GM12872 (cell line): ENCODE results near the gene DIP2C.

Experiments used
- TF ChIP-seq, protein P1 (sequence below): IDR thresholded peaks from 3 replicates; pipeline ENCODE4 v1.5.1; 2011; ENCODE audit warnings: low read depth, mild to moderate bottlenecking, low read length, moderate library complexity; ENCODE audit not compliant: insufficient read depth

DIP2C gene

DNA sequence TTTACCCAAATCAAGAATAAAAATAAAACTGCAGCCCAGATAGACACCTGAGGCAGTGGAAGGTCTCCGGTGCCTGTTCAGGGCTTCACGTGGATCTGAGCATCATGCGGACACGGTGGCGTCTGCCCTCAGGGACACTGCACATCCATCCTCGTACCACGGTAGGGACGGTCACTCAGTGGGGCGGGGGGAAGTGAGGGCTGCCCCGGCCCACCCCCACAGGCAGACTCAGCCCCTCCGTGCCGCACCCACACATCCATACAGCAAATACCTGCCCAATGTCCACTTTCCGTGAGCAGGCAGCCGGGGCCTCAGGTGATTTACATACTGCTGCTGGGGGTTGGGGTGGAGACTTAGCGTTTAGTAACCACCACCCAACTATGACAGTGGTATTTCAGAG, 207.8 kb downstream of the DIP2C start:
- TF ChIP-seq, protein P1, sequence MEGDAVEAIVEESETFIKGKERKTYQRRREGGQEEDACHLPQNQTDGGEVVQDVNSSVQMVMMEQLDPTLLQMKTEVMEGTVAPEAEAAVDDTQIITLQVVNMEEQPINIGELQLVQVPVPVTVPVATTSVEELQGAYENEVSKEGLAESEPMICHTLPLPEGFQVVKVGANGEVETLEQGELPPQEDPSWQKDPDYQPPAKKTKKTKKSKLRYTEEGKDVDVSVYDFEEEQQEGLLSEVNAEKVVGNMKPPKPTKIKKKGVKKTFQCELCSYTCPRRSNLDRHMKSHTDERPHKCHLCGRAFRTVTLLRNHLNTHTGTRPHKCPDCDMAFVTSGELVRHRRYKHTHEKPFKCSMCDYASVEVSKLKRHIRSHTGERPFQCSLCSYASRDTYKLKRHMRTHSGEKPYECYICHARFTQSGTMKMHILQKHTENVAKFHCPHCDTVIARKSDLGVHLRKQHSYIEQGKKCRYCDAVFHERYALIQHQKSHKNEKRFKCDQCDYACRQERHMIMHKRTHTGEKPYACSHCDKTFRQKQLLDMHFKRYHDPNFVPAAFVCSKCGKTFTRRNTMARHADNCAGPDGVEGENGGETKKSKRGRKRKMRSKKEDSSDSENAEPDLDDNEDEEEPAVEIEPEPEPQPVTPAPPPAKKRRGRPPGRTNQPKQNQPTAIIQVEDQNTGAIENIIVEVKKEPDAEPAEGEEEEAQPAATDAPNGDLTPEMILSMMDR: no peak

DNA sequence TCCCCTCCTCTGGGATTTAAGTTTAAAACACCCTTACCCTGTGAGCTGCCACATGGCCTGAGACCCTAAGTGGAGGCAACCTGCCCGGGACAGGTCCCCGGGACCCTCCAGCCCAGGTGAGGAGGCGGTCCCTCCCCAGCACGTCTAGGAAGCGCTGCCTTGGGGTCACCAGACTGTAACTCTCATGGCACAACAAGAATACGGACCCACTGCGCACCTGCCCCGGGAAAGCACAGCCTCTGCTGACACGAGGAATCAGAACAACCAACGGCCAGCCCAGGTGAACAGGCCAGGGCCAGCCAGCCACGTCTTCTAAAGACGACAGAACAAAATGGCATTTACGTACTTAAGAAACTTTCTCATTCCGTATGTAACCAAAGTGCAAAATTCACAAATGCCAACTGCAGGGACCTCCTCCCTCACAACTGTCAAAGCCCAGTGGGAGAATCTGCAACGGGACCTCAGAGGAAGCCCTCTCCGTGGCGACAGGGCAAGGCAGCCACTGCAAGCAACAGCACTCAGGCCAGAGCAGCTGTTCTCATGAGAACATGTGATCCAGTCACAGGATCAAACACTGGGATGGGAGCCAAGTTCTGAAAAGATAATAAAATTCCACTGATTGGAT, 208.4 kb downstream of the DIP2C start:
- TF ChIP-seq, protein P1: no peak

DNA sequence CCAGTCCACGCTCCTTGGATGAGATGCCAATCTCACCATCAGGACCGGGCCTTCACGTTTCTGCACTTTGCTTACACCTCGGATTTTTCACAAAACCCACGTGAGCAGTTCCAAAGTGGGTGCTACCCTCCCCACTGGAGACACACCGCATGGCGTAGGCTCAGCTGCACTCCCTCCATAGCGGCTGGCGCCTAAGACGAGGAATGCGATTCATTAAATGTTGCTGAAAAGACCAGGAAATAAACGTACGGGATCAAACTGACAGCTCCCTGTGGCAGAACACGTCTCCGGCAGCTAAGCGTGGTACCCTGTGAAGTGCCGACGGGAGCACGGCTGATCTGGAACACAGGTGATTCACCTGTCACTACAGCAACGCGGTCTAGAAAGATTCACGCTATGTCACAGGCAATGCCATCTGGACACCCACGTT, 209.0 kb downstream of the DIP2C start:
- TF ChIP-seq, protein P1: no peak

DNA sequence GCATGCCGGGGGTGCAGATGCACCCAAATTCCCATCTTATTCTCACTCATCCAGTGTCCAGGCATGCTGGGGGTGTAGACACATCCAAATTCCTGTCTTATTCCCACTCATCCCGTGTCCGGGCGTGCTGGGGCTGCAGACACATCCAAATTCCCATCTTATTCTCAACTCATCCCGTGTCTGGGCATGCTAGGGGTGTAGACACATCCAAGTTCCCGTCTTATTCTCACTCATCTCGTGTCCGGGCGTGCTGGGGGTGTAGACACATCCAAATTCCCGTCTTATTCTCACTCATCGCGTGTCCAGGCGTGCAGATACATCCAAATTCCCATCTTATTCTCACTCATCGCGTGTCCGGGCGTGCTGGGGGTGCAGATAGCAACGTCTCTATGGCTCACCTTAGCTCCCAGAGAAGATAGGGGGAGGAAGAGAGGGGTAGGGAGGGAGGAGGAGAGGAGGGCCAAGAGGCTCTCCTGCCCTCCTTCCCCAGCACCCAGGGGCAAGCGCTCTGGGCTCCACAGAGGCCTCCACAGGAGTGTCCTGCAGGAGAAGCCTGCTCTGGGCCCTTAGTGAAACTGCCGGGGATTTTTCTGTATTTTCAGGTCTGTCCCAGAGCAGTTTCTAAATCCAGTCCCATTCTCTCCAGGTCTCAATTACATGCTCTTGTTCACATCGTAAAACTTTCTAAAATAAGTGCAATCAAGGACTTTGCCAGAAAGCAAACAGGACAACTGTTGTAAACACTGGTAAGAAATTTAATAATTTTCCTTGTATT, 210.8 kb downstream of the DIP2C start:
- TF ChIP-seq, protein P1: no peak

DNA sequence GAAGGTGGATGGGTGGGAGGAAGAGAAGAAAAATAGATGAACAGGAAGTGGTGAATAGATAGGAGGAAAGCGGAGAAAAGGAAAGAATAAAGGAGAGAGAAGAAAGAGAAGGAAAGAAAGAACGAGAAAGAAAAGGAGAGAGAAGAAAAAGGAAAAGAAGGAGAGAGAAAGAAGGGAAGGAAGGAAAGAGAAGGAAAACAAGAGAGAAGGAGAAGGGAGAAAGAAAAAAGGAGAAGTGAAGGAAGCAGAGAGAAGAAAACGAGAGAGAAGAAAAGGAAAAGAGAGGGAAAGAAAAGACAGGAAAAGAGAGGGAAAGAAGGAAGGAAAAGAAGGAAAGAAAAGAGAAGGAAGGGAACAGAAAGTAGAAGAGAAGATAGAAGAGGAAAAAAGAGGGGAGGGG, 211.8 kb downstream of the DIP2C start:
- TF ChIP-seq, protein P1: no peak

DNA sequence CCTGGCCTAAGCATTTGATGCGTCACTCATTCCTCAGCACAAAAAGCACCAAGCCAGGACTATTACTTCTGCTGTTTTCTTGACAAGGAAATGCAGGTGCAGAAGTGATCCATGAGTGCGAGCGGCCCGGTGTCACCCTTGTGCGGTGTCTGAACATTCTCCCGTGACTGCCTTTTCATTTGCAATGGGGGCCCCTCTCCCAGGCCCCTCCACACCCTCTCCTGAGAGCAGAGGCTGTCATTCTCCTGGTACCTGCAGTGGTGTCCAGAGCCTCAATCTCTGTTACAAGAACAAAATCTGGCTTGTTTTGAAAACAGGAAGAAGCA, 213.1 kb downstream of the DIP2C start:
- TF ChIP-seq, protein P1: no peak

DNA sequence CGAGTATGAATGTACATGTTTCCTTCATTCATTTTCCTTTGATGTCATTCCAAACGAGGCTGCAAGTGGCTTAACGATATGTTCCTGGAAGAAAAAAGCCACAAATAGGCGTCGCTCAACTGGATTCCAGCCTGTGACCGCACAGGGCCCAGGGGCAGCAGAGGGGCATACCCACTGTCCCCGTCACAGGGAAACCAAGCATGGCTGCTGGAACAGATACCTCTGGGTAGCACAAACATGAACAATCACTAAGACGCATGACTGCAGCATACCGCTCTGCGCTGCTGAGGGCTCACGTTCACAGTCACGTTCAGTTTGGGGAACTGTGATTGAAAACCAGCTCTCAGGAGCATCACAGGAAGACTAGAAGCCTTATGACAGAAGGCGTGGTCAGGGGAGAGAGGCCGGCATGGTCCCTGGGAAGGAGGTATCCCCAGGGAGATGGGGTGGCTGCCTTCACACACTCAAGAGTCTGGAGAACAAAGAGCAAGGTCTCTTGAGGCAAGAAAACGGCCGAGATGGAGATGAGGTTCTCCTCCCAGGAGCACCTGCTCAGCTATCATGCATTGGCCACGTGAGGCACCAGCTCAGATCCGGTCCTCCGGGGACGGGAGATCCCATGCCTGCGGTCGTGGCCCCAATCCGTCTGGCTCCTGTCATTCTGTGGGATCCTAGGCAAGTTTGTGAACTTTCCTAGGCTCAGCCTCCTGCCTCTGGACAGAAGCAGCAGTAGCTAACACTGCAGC, 213.6 kb downstream of the DIP2C start:
- TF ChIP-seq, protein P1: no peak
